Nasal cavity respiratory epithelium epithelial cell of viscerocranial mucosa (primary cell): Measurements from ENCODE around the gene EDDM3A. TPM values are rescaled to one million over a fixed set of nuclear protein-coding genes. Genes with fewer than 3 reads are reported as not detected.

Experiments
- total RNA-seq: library from RNA; depleted of rRNA; stranded (reverse); fragments of >200 nt; gene quantifications from 2 replicates; pipeline ENCODE4 v1.2.3, GENCODE V29; 2014

The EDDM3A gene, protein sequence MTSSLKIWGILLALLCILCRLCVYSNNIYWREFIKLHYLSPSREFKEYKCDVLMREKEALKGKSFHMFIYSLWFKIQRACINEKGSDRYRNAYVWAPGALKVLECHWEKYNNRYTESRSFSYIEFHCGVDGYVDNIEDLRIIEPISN
- total RNA-seq, result not detected in 2 replicates

DNA sequence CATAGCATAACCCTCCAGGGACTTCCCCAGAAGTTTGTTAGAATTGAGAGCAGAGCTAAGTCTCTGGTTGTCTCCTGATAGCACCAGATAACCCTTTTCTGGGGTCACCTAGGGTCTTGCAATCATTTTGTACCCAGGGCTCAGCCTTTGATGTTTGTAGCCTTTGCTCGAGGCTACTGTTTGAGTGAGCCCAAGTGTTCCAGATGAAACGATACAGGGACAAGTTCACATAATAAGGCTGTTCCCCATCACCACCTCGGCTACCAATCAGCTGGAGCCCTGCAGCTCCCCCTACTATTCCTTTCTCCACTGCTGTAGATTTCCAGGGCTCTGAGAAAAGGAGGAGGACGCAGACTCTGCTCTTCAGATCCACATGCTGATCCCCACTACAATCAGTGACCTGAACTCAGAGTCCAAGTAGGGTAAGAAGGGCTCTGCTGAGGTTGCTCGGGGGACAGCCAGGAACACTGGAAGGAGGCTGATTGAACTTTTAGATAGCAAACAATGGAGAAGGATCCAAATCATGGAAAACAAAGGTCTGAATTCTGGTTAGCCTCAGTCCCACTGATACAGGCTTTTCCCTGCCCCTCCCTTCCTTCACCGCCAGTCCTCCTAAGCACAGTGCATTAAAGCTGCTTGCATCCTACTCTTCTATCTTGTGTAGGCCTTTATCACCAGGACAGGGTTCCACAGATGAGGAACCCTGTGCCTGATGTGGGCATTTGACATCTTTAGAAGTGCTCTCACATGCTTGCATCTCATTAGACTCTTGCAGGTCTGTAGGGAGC is at the start of gene EDDM3A:
Gene EDDM3A, plus strand, starts transcription at position 317 of the 788 bp plus-strand sequence. CDS start 1,694 bp downstream, outside the sequence.

Other genes with a start within 250 kb of the EDDM3A start
- gene RNASE10, start 240.3 kb upstream of the EDDM3A start, total RNA-seq, result not detected in 2 replicates
- not detected in 2 replicates for gene RNASE9, start 184.8 kb upstream of the EDDM3A start, total RNA-seq
- not detected in 2 replicates for gene RNASE11, start 157.9 kb upstream of the EDDM3A start, total RNA-seq
- not detected in 2 replicates for gene RNASE12, start 154.5 kb upstream of the EDDM3A start, total RNA-seq
- gene OR6S1, start 104.2 kb upstream of the EDDM3A start, total RNA-seq, result not detected in 2 replicates
- 3.8 and 7.4 TPM in 2 replicates for gene RNASE4, start 61.3 kb upstream of the EDDM3A start, total RNA-seq
- gene ANG, start 57.1 kb upstream of the EDDM3A start, total RNA-seq, result 1.7 and 2.6 TPM in 2 replicates
- gene EDDM3B, start 22.5 kb downstream of the EDDM3A start, total RNA-seq, result not detected in 2 replicates
- not detected in 2 replicates for gene RNASE6, start 35.4 kb downstream of the EDDM3A start, total RNA-seq
- not detected in 2 replicates for gene RNASE1, start 57.0 kb downstream of the EDDM3A start, total RNA-seq
- not detected in 2 replicates for gene RNASE3, start 145.5 kb downstream of the EDDM3A start, total RNA-seq
- gene RNASE2, start 209.6 kb downstream of the EDDM3A start, total RNA-seq, result not detected in 2 replicates
- gene METTL17, start 244.1 kb downstream of the EDDM3A start, total RNA-seq, result 37.7 and 51.3 TPM in 2 replicates